Gastrocnemius medialis (tissue), 4 donors: ENCODE measurements around the gene LCNL1. TPM values are rescaled to one million over a fixed set of nuclear protein-coding genes. Genes with fewer than 3 reads are reported as not detected.

Source experiments
- ATAC-seq, 2 donors: fragments of 150-250 bp; one replicate each; pipeline ENCODE4 v1.9.1; 2016
- DNase-seq, 2 donors: peaks; one replicate each; pipeline ENCODE4 v3.0.0-alpha.2; 2019
- H3K27ac ChIP-seq, 4 donors: fragments of 200-600 bp; sonication (generic); 1 replicate in 1 of 4; 2 replicates in 3 of 4; pipeline ENCODE4 v1.5.1; 2016 to 2018; ENCODE audit warnings: mild to moderate bottlenecking in 2 of 4, moderate library complexity in 1 of 4
- H3K27me3 ChIP-seq, 3 donors: fragments of 200-600 bp; sonication (generic) in 2 of 3; 1 replicate in 1 of 3; 2 replicates in 2 of 3; pipeline versions ENCODE4 v1.5.1 to v1.6.0; 2016 to 2019; ENCODE audit warnings: mild to moderate bottlenecking in 1 of 3, moderate library complexity in 1 of 3
- H3K36me3 ChIP-seq, 2 donors: fragments of 200-600 bp; sonication (generic) in 1 of 2; one replicate each; pipeline ENCODE4 v1.5.1; 2017 to 2018
- H3K4me1 ChIP-seq, 2 donors: fragments of 200-600 bp; sonication (generic) in 1 of 2; one replicate each; pipeline ENCODE4 v1.5.1; 2016 to 2017; ENCODE audit warnings: mild to moderate bottlenecking in 2 of 2
- H3K4me3 ChIP-seq, 4 donors: fragments of 200-600 bp; sonication (generic) in 3 of 4; 1 replicate in 1 of 4; 2 replicates in 3 of 4; pipeline ENCODE4 v1.5.1; 2016 to 2019; ENCODE audit warnings: mild to moderate bottlenecking in 2 of 4
- H3K9me3 ChIP-seq, 3 donors: fragments of 200-600 bp; sonication (generic) in 2 of 3; 1 replicate in 1 of 3; 2 replicates in 2 of 3; pipeline ENCODE4 v1.5.1; 2016 to 2019
- CTCF ChIP-seq, 5 experiments: fragments of 450-650 bp in 3 of 5; fragments of 200-600 bp in 2 of 5; sonication (generic) in 2 of 5; IDR thresholded peaks in 4 of 5; conservative IDR thresholded peaks in 1 of 5; 1 replicate in 4 of 5; 2 replicates in 1 of 5; pipeline ENCODE4 v1.5.1; 2016 to 2019; ENCODE audit warnings: antibody characterized with exemption in 5 of 5, mild to moderate bottlenecking in 3 of 5, moderate library complexity in 3 of 5
- POLR2A ChIP-seq, 2 donors: fragments of 450-650 bp; IDR thresholded peaks; one replicate each; pipeline ENCODE4 v1.6.1; 2017; ENCODE audit warnings: antibody characterized with exemption in 2 of 2, mild to moderate bottlenecking in 2 of 2, moderate library complexity in 2 of 2
- in situ Hi-C, 4 donors: fragments of 200-750 bp; cut with MboI; loops; one replicate each; pipeline versions ENCODE4 v1.15.0 to v1.8.0; 2017; ENCODE audit warnings: low sequenced_read_pairs in 4 of 4
- intact Hi-C: fragments of 100-400 bp; cut with DNase I; formaldehyde crosslinking; loops from one replicate; pipeline ENCODE4 v1.15.1; 2023; ENCODE audit warnings: low total_unique reads
- total RNA-seq, 4 donors: library from RNA; depleted of rRNA; stranded (reverse); fragments of >200 nt; gene quantifications; one replicate each; pipeline versions ENCODE4 v1.1.0 to v1.2.3, GENCODE V29; 2016

Gene LCNL1
- total RNA-seq, 4 donors from 2014 or later: 0.10 TPM; not detected in 3

- Histone ChIP-seq H3K27ac (peak overlapping the region; percentile 92 to 97 (median 96)), H3K27me3 (no peaks in the 10 kb centered on the region), H3K4me3 (peak overlapping the region in 1 of 4 donors; percentile 95), H3K36me3 (peaks cover 0 to 28% of the 10 kb centered on the region in 2 donors), H3K4me1 (peaks cover 23 to 46% of the 10 kb centered on the region in 2 donors), H3K9me3 (no peaks in the 10 kb centered on the region)
- ATAC-seq: no peak
- TF ChIP-seq CTCF (IDR thresholded peaks at IDR 0.05 in 4 of 5, conservative IDR thresholded peaks at IDR 0.05 in 1 of 5): no peak
- no peak for TF ChIP-seq POLR2A (IDR thresholded peaks at IDR 0.05)
- in situ Hi-C loops (loop anchor here in 2 of 4 donors (10.0 to 25.0 kb wide), 2 partner anchors 93 to 154 kb away; partner anchors contain the start of genes CCDC183 (in 1 of the 2), FUT7 (in 1 of the 2) and TMEM141 (in 1 of the 2)), intact Hi-C loops (loop anchor here (5.0 kb wide), 2 partner anchors 54 to 254 kb away; partner anchors contain the start of genes AGPAT2 and TRAF2)
- no peak for DNase-seq
Observed at GRCh38 chr9:136941231-136942111, 41.3 kb upstream of the LCNL1 start.

GRCh38 chr9:136942112-136942880 is 40.5 kb upstream of the LCNL1 start:
- TF ChIP-seq CTCF (IDR thresholded peaks at IDR 0.05 in 4 of 5, conservative IDR thresholded peaks at IDR 0.05 in 1 of 5) (no peak), POLR2A (IDR thresholded peaks at IDR 0.05) (no peak)
- Histone ChIP-seq H3K27me3 (no peaks in the 10 kb centered on the region), H3K9me3 (no peaks in the 10 kb centered on the region), H3K4me3 (peak overlapping the region in 3 of 4 donors; percentile 79 to 96 (median 95)), H3K36me3 (peaks cover 0 to 28% of the 10 kb centered on the region in 2 donors), H3K27ac (peak overlapping the region; percentile 92 to 97 (median 96)), H3K4me1 (peaks cover 24 to 54% of the 10 kb centered on the region in 2 donors)
- in situ Hi-C loops (loop anchor here in 2 of 4 donors (10.0 to 25.0 kb wide), 2 partner anchors 93 to 155 kb away; partner anchors contain the start of genes CCDC183 (in 1 of the 2), FUT7 (in 1 of the 2) and TMEM141 (in 1 of the 2)), intact Hi-C loops (loop anchor here (5.0 kb wide), 2 partner anchors 55 to 255 kb away; partner anchors contain the start of genes AGPAT2 and TRAF2)
- ATAC-seq (no peak), DNase-seq (no peak)

- in situ Hi-C loops: loop anchor here in 2 of 4 donors (10.0 to 25.0 kb wide), 2 partner anchors 92 to 156 kb away; partner anchors contain the start of genes CCDC183 (in 1 of the 2), FUT7 (in 1 of the 2) and TMEM141 (in 1 of the 2)
- DNase-seq (no peak), ATAC-seq (no peak)
- TF ChIP-seq POLR2A (IDR thresholded peaks at IDR 0.05): no peak
- H3K9me3 ChIP-seq: no peaks in the 10 kb centered on the region
- peaks cover 0 to 28% of the 10 kb centered on the region in 2 donors for H3K36me3 ChIP-seq
- H3K4me1 ChIP-seq: peaks cover 29 to 57% of the 10 kb centered on the region in 2 donors
- intact Hi-C loops: loop anchor here (5.0 kb wide), 2 partner anchors 56 to 256 kb away; partner anchors contain the start of genes AGPAT2 and TRAF2
- no peaks in the 10 kb centered on the region for H3K27me3 ChIP-seq
- peak overlapping the region; percentile 92 to 97 (median 96) for H3K27ac ChIP-seq
- peak overlapping the region; percentile 79 to 96 (median 92) for H3K4me3 ChIP-seq
Observed at GRCh38 chr9:136942881-136943230, 39.9 kb upstream of the LCNL1 start.

GRCh38 chr9:136943291-136944211 is 39.2 kb upstream of the LCNL1 start:
- ATAC-seq (peak in 1 of 2 donors; percentile 15), DNase-seq (peak in 1 of 2 donors; percentile 48)
- Histone ChIP-seq H3K4me3 (peak overlapping the region; percentile 79 to 96 (median 92)), H3K4me1 (peaks cover 29 to 57% of the 10 kb centered on the region in 2 donors), H3K9me3 (no peaks in the 10 kb centered on the region), H3K27ac (peak overlapping the region; percentile 92 to 97 (median 96)), H3K27me3 (no peaks in the 10 kb centered on the region), H3K36me3 (peaks cover 0 to 28% of the 10 kb centered on the region in 2 donors)
- in situ Hi-C loops: loop anchor here in 2 of 4 donors (10.0 to 25.0 kb wide), 2 partner anchors 91 to 156 kb away; partner anchors contain the start of genes CCDC183 (in 1 of the 2), FUT7 (in 1 of the 2) and TMEM141 (in 1 of the 2)
- no peak for TF ChIP-seq POLR2A (IDR thresholded peaks at IDR 0.05)
- no peak for TF ChIP-seq CTCF (IDR thresholded peaks at IDR 0.05 in 4 of 5, conservative IDR thresholded peaks at IDR 0.05 in 1 of 5)
- intact Hi-C loops: loop anchor here (1.0 to 5.0 kb wide), 6 partner anchors 56 to 256 kb away; partner anchors contain the start of genes ABCA2, AGPAT2, PHPT1 and RABL6
